CD4-positive, alpha-beta T cell treated with Interferon gamma for 1 hour (primary cell): ENCODE data around the gene SPIN4.
A peak's percentile ranks its signal among the peaks of the same experiment; 100 is the strongest.
"Not testable (repeated sequence)": the region's sequence is repeated elsewhere in the genome, so short reads cannot be mapped to it uniquely, and the experiment has no call there.

ENCODE experiments used
- DNase-seq: peaks from one replicate; pipeline ENCODE4 v3.0.0-alpha.2; 2020

The SPIN4 gene

GRCh38 chrX:63350941-63351616 lies at the start of gene SPIN4:
Gene SPIN4 (minus strand): TSS chrX:63351332. CDS start chrX:63350819, 513 bp downstream.
- DNase-seq = peak; percentile 74

- DNase-seq = no peak
Observed at GRCh38 chrX:63400340-63400739, 49.2 kb upstream of the SPIN4 start.

GRCh38 chrX:63394872-63395271 lies 43.7 kb upstream of the SPIN4 start:
- no peak for DNase-seq

- not testable (repeated sequence) for DNase-seq
Observed at GRCh38 chrX:63393094-63393493, 42.0 kb upstream of the SPIN4 start.

GRCh38 chrX:63387411-63387810 lies 36.3 kb upstream of the SPIN4 start:
- no peak for DNase-seq

GRCh38 chrX:63384263-63384662 lies 33.1 kb upstream of the SPIN4 start:
- DNase-seq = not testable (repeated sequence)

- not testable (repeated sequence) for DNase-seq
Observed at GRCh38 chrX:63373012-63373411, 21.9 kb upstream of the SPIN4 start.

GRCh38 chrX:63367699-63368098 lies 16.6 kb upstream of the SPIN4 start:
- not testable (repeated sequence) for DNase-seq

- no peak for DNase-seq
Observed at GRCh38 chrX:63363788-63364187, 12.7 kb upstream of the SPIN4 start.

- DNase-seq = no peak
Observed at GRCh38 chrX:63361494-63361893, 10.4 kb upstream of the SPIN4 start.

- no peak for DNase-seq
Observed at GRCh38 chrX:63354484-63354883, 3.4 kb upstream of the SPIN4 start.

GRCh38 chrX:63350465-63350877 lies 661 bp downstream of the SPIN4 start:
- DNase-seq = no peak

- DNase-seq = no peak
Observed at GRCh38 chrX:63349307-63349706, 1.8 kb downstream of the SPIN4 start.

GRCh38 chrX:63330681-63331080 lies 20.5 kb downstream of the SPIN4 start:
- DNase-seq = peak; percentile 34

- DNase-seq = no peak
Observed at GRCh38 chrX:63327788-63328187, 23.3 kb downstream of the SPIN4 start.

- no peak for DNase-seq
Observed at GRCh38 chrX:63299596-63299995, 51.5 kb downstream of the SPIN4 start.
